HepG2 (cell line): Measurements from ENCODE around the gene EED. TPM values are rescaled to one million over a fixed set of nuclear protein-coding genes. Genes with fewer than 3 reads are reported as not detected.

ENCODE experiments used
- ATAC-seq: fragments of 200-7000 bp; cut with Tn5 transposase; 3 replicates; pipeline ENCODE4 v1.9.1; 2020; ENCODE audit warnings: mild to moderate bottlenecking, moderate library complexity
- BruUV-seq: library from RNA; stranded (reverse); fragments of 400-500 nt; replicated peaks from 2 replicates; lab custom pipeline; 2021; lab: Mats Ljungman, UMichigan
- CTCF ChIA-PET: fragments of 300-600 bp; formaldehyde crosslinking; extraction: SDS; loops from one replicate; lab custom pipeline; 2021; ENCODE audit warnings: low total read pairs, inconsistent platforms, low intra/inter-chr PET ratio; lab: Yijun Ruan, JAX
- POLR2A ChIA-PET: fragments of 350-600 bp; sonication (Branson Sonifier 250); formaldehyde crosslinking; loops from one replicate; lab custom pipeline; 2020; ENCODE audit warnings: antibody characterized with exemption, inconsistent platforms; lab: Yijun Ruan, JAX
- DNase-seq: peaks from one replicate; pipeline ENCODE4 v3.0.0-alpha.2; 2015; ENCODE audit warnings: low spot score
- FAIRE-seq: peaks from 3 replicates; lab custom pipeline; 2011; peaks lifted over from hg19 to GRCh38; lab: Jason Lieb, UNC
- H2AFZ ChIP-seq: one replicate; pipeline ENCODE4 v1.6.1; 2011; ENCODE audit warnings: low read length, inconsistent platforms
- H3K27ac ChIP-seq: fragments of 300-600 bp; 3 replicates; pipeline ENCODE4 v1.8.0; 2011; ENCODE audit warnings: mixed run types, mild to moderate bottlenecking, mixed read lengths, low read length, inconsistent platforms; ENCODE audit not compliant: insufficient read depth; ENCODE audit errors: extremely low read length
- H3K27me3 ChIP-seq, 2 experiments: fragments of 200-600 bp in 1 of 2; 2 replicates in 1 of 2; 3 replicates in 1 of 2; pipeline versions ENCODE4 v1.6.0 to v1.8.0; 2011; ENCODE audit warnings: low read length in 2 of 2, mild to moderate bottlenecking in 2 of 2, moderate library complexity in 2 of 2, inconsistent platforms in 1 of 2; ENCODE audit not compliant: insufficient read depth in 2 of 2, control insufficient read depth in 1 of 2
- H3K36me3 ChIP-seq, 2 experiments: fragments of 200-600 bp in 1 of 2; replicated peaks in 1 of 2; 2 replicates in 1 of 2; 3 replicates in 1 of 2; pipeline versions ENCODE4 v1.5.1 to v1.8.0; 2011; ENCODE audit warnings: low read length in 2 of 2, inconsistent platforms in 1 of 2; ENCODE audit not compliant: insufficient read depth in 2 of 2, control insufficient read depth in 1 of 2
- H3K4me1 ChIP-seq: 2 replicates; pipeline ENCODE4 v1.5.1; 2012; ENCODE audit warnings: low read length, inconsistent platforms; ENCODE audit not compliant: insufficient read depth
- H3K4me2 ChIP-seq: 2 replicates; pipeline ENCODE4 v1.6.0; 2011; ENCODE audit warnings: low read depth, low read length, inconsistent platforms
- H3K4me3 ChIP-seq, 3 experiments: fragments of 200-600 bp in 1 of 3; sonication (generic), shearing (Covaris generic) in 1 of 3; replicated peaks in 1 of 3; 2 replicates each; pipeline ENCODE4 v1.5.1; 2011 to 2016; ENCODE audit warnings: low read length in 3 of 3, inconsistent platforms in 2 of 3, low read depth in 2 of 3, mild to moderate bottlenecking in 2 of 3, control low read depth in 1 of 3, mixed read lengths in 1 of 3; ENCODE audit not compliant: insufficient read depth in 1 of 3
- H3K79me2 ChIP-seq: one replicate; pipeline ENCODE4 v1.6.1; 2011; ENCODE audit warnings: low read length, inconsistent platforms; ENCODE audit not compliant: insufficient read depth
- H3K9ac ChIP-seq: 2 replicates; pipeline ENCODE4 v1.6.0; 2011; ENCODE audit warnings: mild to moderate bottlenecking, low read depth, low read length, inconsistent platforms; ENCODE audit not compliant: insufficient read depth
- H3K9me3 ChIP-seq: 2 replicates; pipeline ENCODE4 v1.5.1; 2012; ENCODE audit warnings: mild to moderate bottlenecking, low read length
- H4K20me1 ChIP-seq: 2 replicates; pipeline ENCODE4 v1.6.0; 2011; ENCODE audit warnings: inconsistent platforms, mild to moderate bottlenecking, low read length, moderate library complexity; ENCODE audit not compliant: insufficient read depth
- CCDC6 ChIP-seq: sonication (generic); formaldehyde crosslinking; IDR thresholded peaks from 2 replicates; pipeline ENCODE4 v1.8.1; 2022; ENCODE audit warnings: mild to moderate bottlenecking, missing genetic modification reagents, moderate library complexity
- HNRNPLL ChIP-seq: fragments of 200-400 bp; formaldehyde crosslinking; IDR thresholded peaks from 2 replicates; pipeline ENCODE4 v1.6.1; 2017; ENCODE audit warnings: mild to moderate bottlenecking, low read depth, low read length; ENCODE audit not compliant: poor library complexity, severe bottlenecking
- KDM1A ChIP-seq: IDR thresholded peaks from 2 replicates; pipeline ENCODE4 v1.6.1; 2016; ENCODE audit warnings: missing compliant biosample characterization
- MXI1 ChIP-seq: IDR thresholded peaks from 3 replicates; pipeline ENCODE4 v1.6.1; 2012; ENCODE audit warnings: low read depth, low read length, inconsistent platforms, borderline replicate concordance
- NFIB ChIP-seq: sonication (generic); formaldehyde crosslinking; IDR thresholded peaks from 2 replicates; pipeline ENCODE4 v1.9.0; 2021; ENCODE audit warnings: missing genetic modification reagents, mild to moderate bottlenecking, borderline replicate concordance
- SMARCC2 ChIP-seq: fragments of 450-650 bp; IDR thresholded peaks from 2 replicates; pipeline ENCODE4 v1.6.1; 2017; ENCODE audit warnings: antibody characterized with exemption, mild to moderate bottlenecking
- ZNF235 ChIP-seq: sonication (generic); formaldehyde crosslinking; IDR thresholded peaks from 2 replicates; pipeline ENCODE4 v1.8.1; 2023; ENCODE audit warnings: mild to moderate bottlenecking, missing genetic modification reagents, borderline replicate concordance
- ZNF556 ChIP-seq: sonication (generic); formaldehyde crosslinking; IDR thresholded peaks from 2 replicates; pipeline ENCODE4 v1.4.0; 2020; ENCODE audit warnings: mild to moderate bottlenecking, missing genetic modification reagents, borderline replicate concordance
- ZNF773 ChIP-seq: sonication (generic); formaldehyde crosslinking; IDR thresholded peaks from 2 replicates; pipeline ENCODE4 v1.4.0; 2020; ENCODE audit warnings: missing genetic modification reagents, borderline replicate concordance
- WGBS: methylation state at CpG from one replicate; pipeline ENCODE4 v1.1.6; 2017; ENCODE audit warnings: low lambda C conversion rate; 5-methylcytosine and 5-hydroxymethylcytosine counted together
- in situ Hi-C: cut with HindIII; loops from 2 replicates; pipeline ENCODE4 v1.10.0; 2017; ENCODE audit warnings: low pct_unique_long_range_greater_than_20kb; ENCODE audit not compliant: extremely low pct_ligation_motif_present
- intact Hi-C: fragments of 100-400 bp; cut with micrococcal nuclease; formaldehyde crosslinking; loops from one replicate; pipeline ENCODE4 v1.10.0; 2022; ENCODE audit not compliant: unreplicated experiment
- polyA plus RNA-seq, 8 experiments: library from polyadenylated mRNA; depleted of rRNA in 3 of 8; stranded (reverse) in 7 of 8; unstranded in 1 of 8; fragments of >200 nt; fragmentation: Illumina TruSeq in 4 of 8; extraction: Trizol in 4 of 8; gene quantifications; 2 replicates each; pipeline versions ENCODE4 v1.2.1 to v1.2.3, GENCODE V29; 2011 to 2016; ENCODE audit warnings: low read depth in 4 of 8, missing spikeins in 1 of 8, mixed read lengths in 1 of 8; ENCODE audit not compliant: insufficient read depth in 1 of 8
- total RNA-seq, 5 experiments: library from RNA; depleted of rRNA; stranded (reverse); fragments of >200 nt; fragmentation: Illumina TruSeq; extraction: Trizol; gene quantifications; 2 replicates each; pipeline ENCODE4 v1.2.3, GENCODE V29; 2016; ENCODE audit warnings: low read depth in 1 of 5

The EED gene
- total and polyA plus RNA-seq, 2 of the 13 experiments (the other 11 are each of a cell fraction or from before 2014, with no cell fraction given) = 11.0 to 28.4 TPM

- Histone ChIP-seq H3K9me3 (no peaks in the 10 kb centered on the region), H3K4me2 (no peak overlapping the region), H3K9ac (no peak overlapping the region), H3K27ac (no peak overlapping the region), H3K4me1 (peaks cover 23% of the 10 kb centered on the region), H3K36me3 (no peaks in the 10 kb centered on the region), H2AFZ (peak overlapping the region; percentile 35), H4K20me1 (0 out of 2 replicates have a peak, but pooled peaks cover 5% of the 10 kb centered on the region), H3K4me3 (no peak overlapping the region), H3K27me3 (peaks cover 0 to 7% of the 10 kb centered on the region in 2 experiments; a peak in 3 of 5 replicates), H3K79me2 (peaks cover 18% of the 10 kb centered on the region)
- ChIA-PET POLR2A (no interaction called here), CTCF (no interaction called here)
- FAIRE-seq = no peak
- WGBS = 67% methylated on average over 4 of the region's 4 CpGs
- no peak for ATAC-seq
- BruUV-seq = no TSS peak
- intact Hi-C loops = loop anchor here (2.0 kb wide), 1 partner anchor 15 kb away; no protein-coding TSS in a partner anchor
- no peak for DNase-seq
- TF ChIP-seq SMARCC2 (no peak), HNRNPLL (no peak), CCDC6 (CRISPR knock-in tag) (no peak), KDM1A (CRISPR knock-in tag) (no peak), NFIB (no peak), MXI1 (no peak), ZNF235 (CRISPR knock-in tag) (no peak), ZNF556 (CRISPR knock-in tag) (no peak), ZNF773 (CRISPR knock-in tag) (no peak)
- in situ Hi-C loops = no loop called here
Observed at GRCh38 chr11:86241956-86242535, 2.5 kb upstream of the EED start.
